BJ (cell line): ENCODE measurements around the gene ADA. TPM values are rescaled to one million over a fixed set of nuclear protein-coding genes. Genes with fewer than 3 reads are reported as not detected.
A peak's percentile ranks its signal among the peaks of the same experiment; 100 is the strongest.

ENCODE experiments used
- CTCF ChIA-PET: fragments of 350-600 bp; formaldehyde crosslinking; extraction: SDS; loops from one replicate; lab custom pipeline; 2021; ENCODE audit warnings: antibody characterized with exemption, inconsistent platforms; lab: Yijun Ruan, JAX
- POLR2A ChIA-PET: fragments of 300-600 bp; sonication (Branson Sonifier 250); formaldehyde crosslinking; extraction: SDS; loops from one replicate; lab custom pipeline; 2021; ENCODE audit warnings: antibody characterized with exemption; lab: Charles Lee
- DNase-seq: peaks from one replicate; pipeline ENCODE4 v3.0.0-alpha.2; 2011; ENCODE audit warnings: low read depth
- H3K27me3 ChIP-seq: 2 replicates; pipeline ENCODE4 v1.6.0; 2011; ENCODE audit warnings: low read length; ENCODE audit not compliant: control insufficient read depth, insufficient read depth
- H3K36me3 ChIP-seq: 2 replicates; pipeline ENCODE4 v1.5.1; 2011; ENCODE audit warnings: low read length; ENCODE audit not compliant: control insufficient read depth, insufficient read depth
- H3K4me3 ChIP-seq: 2 replicates; pipeline ENCODE4 v1.5.1; 2011; ENCODE audit warnings: low read depth, mild to moderate bottlenecking, control low read depth, low read length
- polyA plus RNA-seq: library from polyadenylated mRNA; depleted of rRNA; stranded (reverse); fragments of >200 nt; gene quantifications from 2 replicates; pipeline ENCODE4 v1.2.3, GENCODE V29; 2011
- TF ChIP-seq, protein P1 (sequence below): IDR thresholded peaks from 2 replicates; pipeline ENCODE4 v1.5.1; 2011; ENCODE audit warnings: low read depth, mild to moderate bottlenecking, control low read depth, inconsistent platforms, low read length, moderate library complexity; ENCODE audit not compliant: insufficient read depth

Gene ADA
- polyA plus RNA-seq, 1 experiment = 24.7 TPM

DNA sequence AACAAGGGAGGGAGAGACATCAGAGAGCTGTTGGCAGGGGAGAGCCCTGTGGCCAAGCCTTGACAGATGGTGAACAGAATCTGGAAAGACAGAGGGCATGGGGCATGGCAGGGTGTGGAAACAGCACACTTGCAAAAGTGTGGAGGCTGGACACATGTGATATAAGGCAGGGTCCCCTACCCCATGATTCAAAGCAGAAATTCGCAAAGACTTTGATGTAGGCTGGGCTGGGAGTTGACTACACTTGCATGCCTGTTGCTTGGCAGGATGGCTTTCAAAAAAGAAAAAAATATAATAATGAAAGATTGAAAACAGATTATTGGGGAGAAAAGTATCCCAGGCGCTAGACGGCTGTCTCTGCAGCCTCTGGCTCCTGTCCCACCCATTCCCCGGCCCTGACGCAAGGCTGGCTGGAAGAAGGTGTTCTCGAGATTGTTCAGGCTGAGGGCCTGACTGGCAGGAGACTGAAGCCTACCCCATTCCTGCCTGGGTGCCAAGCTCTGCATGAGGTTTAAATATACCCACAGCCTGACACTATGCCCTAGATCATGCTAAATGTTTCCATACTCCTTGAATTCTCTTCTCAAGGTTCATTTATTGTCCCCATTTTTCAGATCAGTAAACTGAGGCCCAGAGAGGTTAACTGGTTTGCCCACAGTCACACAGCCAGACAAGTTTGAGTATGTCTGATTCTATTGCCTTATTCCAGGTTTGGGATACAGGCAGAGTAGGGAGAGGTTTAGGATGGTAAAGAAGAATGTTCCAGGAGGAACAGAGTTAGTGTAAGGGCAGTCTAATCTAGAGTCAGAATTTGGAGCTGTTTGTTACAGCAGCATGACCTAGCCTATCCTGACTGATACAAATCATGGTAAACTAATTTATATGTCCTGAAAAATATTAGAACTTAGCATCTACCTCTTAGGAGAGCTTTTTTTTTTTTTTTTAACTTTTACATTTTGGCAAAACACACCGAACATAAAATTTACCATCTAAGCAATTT, 40.2 kb upstream of the ADA start:
- TF ChIP-seq, protein P1, sequence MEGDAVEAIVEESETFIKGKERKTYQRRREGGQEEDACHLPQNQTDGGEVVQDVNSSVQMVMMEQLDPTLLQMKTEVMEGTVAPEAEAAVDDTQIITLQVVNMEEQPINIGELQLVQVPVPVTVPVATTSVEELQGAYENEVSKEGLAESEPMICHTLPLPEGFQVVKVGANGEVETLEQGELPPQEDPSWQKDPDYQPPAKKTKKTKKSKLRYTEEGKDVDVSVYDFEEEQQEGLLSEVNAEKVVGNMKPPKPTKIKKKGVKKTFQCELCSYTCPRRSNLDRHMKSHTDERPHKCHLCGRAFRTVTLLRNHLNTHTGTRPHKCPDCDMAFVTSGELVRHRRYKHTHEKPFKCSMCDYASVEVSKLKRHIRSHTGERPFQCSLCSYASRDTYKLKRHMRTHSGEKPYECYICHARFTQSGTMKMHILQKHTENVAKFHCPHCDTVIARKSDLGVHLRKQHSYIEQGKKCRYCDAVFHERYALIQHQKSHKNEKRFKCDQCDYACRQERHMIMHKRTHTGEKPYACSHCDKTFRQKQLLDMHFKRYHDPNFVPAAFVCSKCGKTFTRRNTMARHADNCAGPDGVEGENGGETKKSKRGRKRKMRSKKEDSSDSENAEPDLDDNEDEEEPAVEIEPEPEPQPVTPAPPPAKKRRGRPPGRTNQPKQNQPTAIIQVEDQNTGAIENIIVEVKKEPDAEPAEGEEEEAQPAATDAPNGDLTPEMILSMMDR = no peak
- H3K27me3 ChIP-seq = no peaks in the 10 kb centered on the region
- no peak overlapping the region for H3K4me3 ChIP-seq
- POLR2A ChIA-PET = interaction anchor here (0.6 kb wide), 2 partner anchors 290 to 534 kb away, joined by 3 to 4 read pairs; no protein-coding TSS in a partner anchor
- CTCF ChIA-PET = interaction anchor here (2.2 to 9.6 kb wide), 3 partner anchors 8 to 175 kb away, joined by 5 to 104 read pairs (median 11); no protein-coding TSS in a partner anchor
- H3K36me3 ChIP-seq = no peaks in the 10 kb centered on the region
- DNase-seq = peak; percentile 48

DNA sequence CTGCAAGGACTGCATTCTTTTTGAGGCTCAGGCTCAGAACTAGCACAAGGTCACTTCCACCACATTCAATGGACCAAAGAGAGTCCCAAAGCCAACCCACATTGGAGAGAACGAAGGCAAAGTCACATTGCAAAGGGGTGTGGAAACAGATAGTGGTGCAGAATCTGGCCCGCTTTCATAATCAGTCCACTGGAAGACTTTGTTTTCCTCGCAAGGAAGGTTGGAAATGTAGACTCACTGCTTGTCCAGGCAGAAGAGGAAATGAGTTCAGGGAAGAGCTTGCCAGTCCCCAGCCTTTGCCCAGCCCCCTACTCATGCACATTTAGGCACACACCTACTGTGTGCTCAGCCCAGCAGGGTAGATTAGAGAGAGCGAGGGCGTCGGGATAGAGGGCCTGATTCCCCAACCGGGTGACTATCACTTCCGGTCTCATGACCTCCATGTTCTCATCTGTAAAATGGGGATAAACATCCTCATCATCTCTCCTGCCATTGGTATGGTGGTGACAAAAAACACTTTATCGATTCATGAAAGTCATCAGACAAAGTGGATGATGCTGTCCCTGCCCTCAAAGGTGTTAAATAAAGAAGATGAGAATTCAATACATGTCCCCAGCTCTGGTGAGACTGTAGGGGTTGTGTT, 39.4 kb upstream of the ADA start:
- Histone ChIP-seq H3K36me3 (no peaks in the 10 kb centered on the region), H3K27me3 (no peaks in the 10 kb centered on the region), H3K4me3 (no peak overlapping the region)
- TF ChIP-seq, protein P1 = no peak
- no peak for DNase-seq
- ChIA-PET CTCF (interaction anchor here (2.2 to 9.6 kb wide), 2 partner anchors 41 to 176 kb away, joined by 5 to 104 read pairs; no protein-coding TSS in a partner anchor), POLR2A (interaction anchor here (0.6 kb wide), 1 partner anchor 289 kb away, joined by 3 read pairs; no protein-coding TSS in a partner anchor)

DNA sequence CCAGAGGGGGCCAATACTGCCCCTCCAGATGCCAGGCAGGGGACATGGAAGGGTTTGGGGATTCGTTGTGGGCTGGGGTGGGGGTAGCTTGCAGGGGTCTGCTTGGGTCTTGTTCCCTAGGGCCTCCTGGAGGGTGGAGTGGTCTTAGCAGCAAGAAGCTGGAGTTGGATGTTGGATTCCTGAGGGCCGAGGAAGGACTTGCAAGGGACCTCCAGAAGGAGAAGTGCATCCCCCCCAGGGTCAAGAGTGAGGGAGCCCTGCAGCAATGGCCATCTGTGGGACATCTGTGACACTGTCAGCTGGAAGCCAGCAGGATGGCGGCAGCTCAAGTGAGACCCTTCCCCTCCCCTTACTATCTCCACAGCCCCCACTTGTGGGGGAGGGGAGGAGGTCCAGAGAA, 38.3 kb upstream of the ADA start:
- ChIA-PET CTCF (interaction anchor here (0.7 to 9.6 kb wide), 5 partner anchors 9 to 177 kb away, joined by 3 to 104 read pairs (median 5); no protein-coding TSS in a partner anchor), POLR2A (no interaction called here)
- no peaks in the 10 kb centered on the region for H3K36me3 ChIP-seq
- DNase-seq = no peak
- no peaks in the 10 kb centered on the region for H3K27me3 ChIP-seq
- no peak overlapping the region for H3K4me3 ChIP-seq
- TF ChIP-seq, protein P1 = no peak

DNA sequence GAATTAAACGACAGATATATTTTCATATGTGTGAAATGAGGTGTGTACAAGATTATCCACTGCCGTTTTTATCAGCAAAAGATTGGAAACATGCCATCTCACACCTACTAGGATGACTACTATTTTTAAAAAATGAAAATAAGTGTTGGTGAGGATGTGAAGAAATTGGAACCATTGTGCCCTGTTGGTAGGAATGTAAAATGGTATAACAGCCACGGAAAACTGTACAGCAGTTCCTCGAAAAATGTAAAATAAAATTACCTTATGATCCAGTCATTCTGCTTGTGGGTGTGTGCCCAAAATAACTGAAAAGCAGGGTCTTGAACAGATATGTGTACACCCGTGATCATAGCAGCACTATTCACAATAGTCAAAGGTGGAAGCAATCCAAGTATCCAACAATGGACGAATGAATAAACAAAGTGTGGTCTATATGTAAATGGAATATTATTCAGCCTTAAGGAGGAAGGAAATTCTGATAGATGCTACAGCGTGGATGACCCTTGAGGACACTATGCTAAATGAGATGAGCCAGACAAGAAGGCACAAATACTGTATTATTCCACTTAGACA, 36.6 kb upstream of the ADA start:
- no peaks in the 10 kb centered on the region for H3K36me3 ChIP-seq
- ChIA-PET POLR2A (no interaction called here), CTCF (interaction anchor here (0.5 to 9.6 kb wide), 3 partner anchors 11 to 44 kb away, joined by 3 to 269 read pairs (median 104); no protein-coding TSS in a partner anchor)
- DNase-seq = no peak
- H3K27me3 ChIP-seq = no peaks in the 10 kb centered on the region
- H3K4me3 ChIP-seq = no peak overlapping the region
- TF ChIP-seq, protein P1 = no peak
